OCI-LY7 (cell line): ENCODE results near the gene TMEM63B. TPM values are rescaled to one million over a fixed set of nuclear protein-coding genes. Genes with fewer than 3 reads are reported as not detected.

Experiments
- BruUV-seq: library from RNA; stranded (reverse); fragments of 400-500 nt; replicated peaks from 2 replicates; lab custom pipeline; 2021; lab: Mats Ljungman, UMichigan
- CTCF ChIA-PET: fragments of 300-600 bp; sonication (Branson Sonifier 250); formaldehyde crosslinking; loops from one replicate; lab custom pipeline; 2022; ENCODE audit warnings: antibody characterized with exemption; ENCODE audit not compliant: unreplicated experiment; lab: Charles Lee
- POLR2A ChIA-PET: fragments of 300-600 bp; sonication (Branson Sonifier 250); formaldehyde crosslinking; loops from one replicate; lab custom pipeline; 2022; ENCODE audit warnings: antibody characterized with exemption; lab: Charles Lee
- DNase-seq: peaks from one replicate; pipeline ENCODE4 v3.0.0-alpha.2; 2015; ENCODE audit warnings: low spot score
- H2AFZ ChIP-seq: fragments of 200-600 bp; sonication (generic), shearing (Covaris generic); 2 replicates; pipeline ENCODE4 v1.6.1; 2014; ENCODE audit warnings: mild to moderate bottlenecking, antibody characterized with exemption, low read length, moderate library complexity
- H3K27ac ChIP-seq: fragments of 200-600 bp; sonication (generic); 2 replicates; pipeline ENCODE4 v1.5.1; 2014; ENCODE audit warnings: mixed run types, low read depth, mild to moderate bottlenecking, moderate library complexity, low read length, inconsistent platforms; ENCODE audit not compliant: poor library complexity, severe bottlenecking
- H3K36me3 ChIP-seq: fragments of 200-600 bp; sonication (generic); 2 replicates; pipeline ENCODE4 v1.6.1; 2014; ENCODE audit warnings: mild to moderate bottlenecking, antibody characterized with exemption, low read length, moderate library complexity, mixed read lengths; ENCODE audit not compliant: insufficient read depth
- H3K4me1 ChIP-seq: fragments of 200-600 bp; sonication (generic); 2 replicates; pipeline ENCODE4 v1.5.1; 2014; ENCODE audit warnings: mild to moderate bottlenecking, low read length; ENCODE audit not compliant: insufficient read depth, poor library complexity, severe bottlenecking
- H3K4me2 ChIP-seq: fragments of 200-600 bp; sonication (generic); 2 replicates; pipeline ENCODE4 v1.6.1; 2014; ENCODE audit warnings: mild to moderate bottlenecking, low read length
- H3K4me3 ChIP-seq: fragments of 200-600 bp; sonication (generic); 2 replicates; pipeline ENCODE4 v1.5.1; 2014; ENCODE audit warnings: mild to moderate bottlenecking, low read depth, low read length; ENCODE audit not compliant: poor library complexity, severe bottlenecking
- H3K79me2 ChIP-seq: fragments of 200-600 bp; sonication (generic); 2 replicates; pipeline ENCODE4 v1.6.1; 2016; ENCODE audit warnings: low read depth, mild to moderate bottlenecking, low read length, moderate library complexity, mixed read lengths; ENCODE audit not compliant: insufficient read depth
- H3K9me2 ChIP-seq: fragments of 200-600 bp; sonication (generic); 2 replicates; pipeline ENCODE4 v1.6.1; 2016; ENCODE audit warnings: mild to moderate bottlenecking, low read length, mixed read lengths; ENCODE audit not compliant: insufficient read depth
- H3K9me3 ChIP-seq: fragments of 200-600 bp; sonication (generic); 2 replicates; pipeline ENCODE4 v1.6.1; 2014; ENCODE audit warnings: mild to moderate bottlenecking, mixed run types, low read length, mixed read lengths
- H4K20me1 ChIP-seq: fragments of 200-600 bp; sonication (generic); 2 replicates; pipeline ENCODE4 v1.6.1; 2014; ENCODE audit warnings: mild to moderate bottlenecking, antibody characterized with exemption, low read length, moderate library complexity, mixed read lengths; ENCODE audit not compliant: insufficient read depth
- EZH2phosphoT487 ChIP-seq: fragments of 200-600 bp; sonication (generic); IDR thresholded peaks from 2 replicates; pipeline ENCODE4 v1.6.1; 2018; ENCODE audit warnings: low read depth, borderline replicate concordance, mild to moderate bottlenecking, mixed run types, antibody characterized with exemption, low read length, moderate library complexity, mixed read lengths
- intact Hi-C: fragments of 100-400 bp; cut with micrococcal nuclease; formaldehyde crosslinking; loops from one replicate; pipeline ENCODE4 v1.10.0; 2022; ENCODE audit not compliant: unreplicated experiment
- total RNA-seq, 2 experiments: library from RNA; depleted of rRNA in 1 of 2; stranded (reverse); fragments of >200 nt in 1 of 2; shearing (Covaris generic) in 1 of 2; gene quantifications; 2 replicates each; pipeline ENCODE4 v1.2.3, GENCODE V29; 2014 to 2022
- TF ChIP-seq, protein P1 (sequence below): fragments of 200-600 bp; sonication (generic); conservative IDR thresholded peaks from 2 replicates; pipeline ENCODE4 v1.5.1; 2014; ENCODE audit warnings: mild to moderate bottlenecking, antibody characterized with exemption, low read length, moderate library complexity, mixed read lengths

Gene TMEM63B
- total RNA-seq, 2 experiments from 2014 or later, result 5.4 to 10.0 TPM

- POLR2A ChIA-PET, result no interaction called here
- no TSS peak for BruUV-seq
- no peaks in the 10 kb centered on the region for H3K9me2 ChIP-seq
- H2AFZ ChIP-seq, result no peak overlapping the region
- CTCF ChIA-PET, result no interaction called here
- no peaks in the 10 kb centered on the region for H3K9me3 ChIP-seq
- H3K79me2 ChIP-seq, result no peaks in the 10 kb centered on the region
- DNase-seq, result no peak
- 0 out of 2 replicates have a peak, but pooled peaks cover 5% of the 10 kb centered on the region for H4K20me1 ChIP-seq
- H3K4me3 ChIP-seq, result no peak overlapping the region
- intact Hi-C loops, result no loop called here
- peaks cover 67% of the 10 kb centered on the region for H3K36me3 ChIP-seq
- TF ChIP-seq, protein P1, sequence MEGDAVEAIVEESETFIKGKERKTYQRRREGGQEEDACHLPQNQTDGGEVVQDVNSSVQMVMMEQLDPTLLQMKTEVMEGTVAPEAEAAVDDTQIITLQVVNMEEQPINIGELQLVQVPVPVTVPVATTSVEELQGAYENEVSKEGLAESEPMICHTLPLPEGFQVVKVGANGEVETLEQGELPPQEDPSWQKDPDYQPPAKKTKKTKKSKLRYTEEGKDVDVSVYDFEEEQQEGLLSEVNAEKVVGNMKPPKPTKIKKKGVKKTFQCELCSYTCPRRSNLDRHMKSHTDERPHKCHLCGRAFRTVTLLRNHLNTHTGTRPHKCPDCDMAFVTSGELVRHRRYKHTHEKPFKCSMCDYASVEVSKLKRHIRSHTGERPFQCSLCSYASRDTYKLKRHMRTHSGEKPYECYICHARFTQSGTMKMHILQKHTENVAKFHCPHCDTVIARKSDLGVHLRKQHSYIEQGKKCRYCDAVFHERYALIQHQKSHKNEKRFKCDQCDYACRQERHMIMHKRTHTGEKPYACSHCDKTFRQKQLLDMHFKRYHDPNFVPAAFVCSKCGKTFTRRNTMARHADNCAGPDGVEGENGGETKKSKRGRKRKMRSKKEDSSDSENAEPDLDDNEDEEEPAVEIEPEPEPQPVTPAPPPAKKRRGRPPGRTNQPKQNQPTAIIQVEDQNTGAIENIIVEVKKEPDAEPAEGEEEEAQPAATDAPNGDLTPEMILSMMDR, result no peak
- no peak for TF ChIP-seq EZH2phosphoT487
- H3K4me1 ChIP-seq, result no peaks in the 10 kb centered on the region
- no peak overlapping the region for H3K27ac ChIP-seq
- H3K4me2 ChIP-seq, result no peak overlapping the region
Measured at GRCh38 chr6:44104481-44105021, 22.8 kb upstream of the TMEM63B start.

DNA sequence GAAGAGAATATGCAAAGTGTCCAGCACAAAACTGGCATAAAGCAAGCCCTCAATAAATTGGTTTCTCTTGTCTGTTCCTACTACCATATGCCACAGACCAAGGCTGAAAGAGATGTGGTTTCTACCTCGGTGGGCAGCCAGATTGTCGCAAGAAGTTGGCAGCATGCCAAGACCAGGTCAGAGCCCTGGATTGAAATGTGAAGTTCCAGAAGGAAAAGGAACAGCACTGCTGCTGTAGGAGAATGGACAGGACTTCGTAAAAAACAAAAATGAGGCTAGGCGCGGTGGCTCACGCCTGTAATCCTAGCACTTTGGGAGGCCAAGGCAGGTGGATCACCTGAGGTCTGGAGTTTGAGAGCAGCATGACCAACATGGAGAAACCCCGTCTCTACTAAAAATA is 22.2 kb upstream of the TMEM63B start:
- Histone ChIP-seq H3K9me2 (no peaks in the 10 kb centered on the region), H3K4me3 (no peak overlapping the region), H3K27ac (no peak overlapping the region), H3K36me3 (peaks cover 67% of the 10 kb centered on the region), H3K4me1 (no peaks in the 10 kb centered on the region), H4K20me1 (no peaks in the 10 kb centered on the region), H2AFZ (no peak overlapping the region), H3K4me2 (no peak overlapping the region), H3K79me2 (no peaks in the 10 kb centered on the region), H3K9me3 (no peaks in the 10 kb centered on the region)
- no peak for DNase-seq
- TF ChIP-seq EZH2phosphoT487, result no peak
- TF ChIP-seq, protein P1, result no peak
- CTCF ChIA-PET, result no interaction called here
- no TSS peak for BruUV-seq
- intact Hi-C loops, result no loop called here
- POLR2A ChIA-PET, result no interaction called here

DNA sequence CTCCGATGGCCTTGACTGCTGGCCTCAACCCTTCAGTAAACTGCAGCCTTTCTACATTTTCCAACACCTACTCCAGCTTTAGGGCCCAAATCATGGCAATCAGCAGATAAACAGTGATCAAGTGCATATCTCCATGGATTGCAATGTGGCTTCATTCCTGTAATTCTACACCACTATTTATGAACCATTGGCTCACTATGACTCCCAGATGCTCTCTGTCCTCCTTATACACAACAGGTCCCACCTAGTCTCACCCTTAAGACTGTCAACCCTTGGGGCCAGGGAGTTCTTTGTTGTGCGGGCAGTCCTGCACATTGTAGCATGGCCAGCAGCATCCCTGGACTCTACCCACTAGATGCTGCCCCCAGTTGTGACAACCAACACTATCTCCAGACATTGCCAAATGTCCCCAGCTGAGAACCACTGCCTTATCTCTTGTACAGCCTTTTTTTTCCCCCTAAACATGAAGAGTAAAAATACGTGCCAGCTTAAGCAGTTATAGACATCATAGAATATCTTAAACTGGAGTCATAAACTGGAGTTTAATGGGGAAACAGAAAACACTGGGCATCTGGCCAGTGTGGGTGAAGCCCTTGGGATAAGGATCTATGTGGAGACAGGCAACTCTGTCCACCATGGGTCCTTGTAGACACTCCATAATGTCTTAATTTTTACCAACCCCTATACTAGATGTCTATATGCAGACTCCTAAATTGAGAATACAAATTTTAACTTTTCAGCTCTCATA is 21.2 kb upstream of the TMEM63B start:
- H3K9me2 ChIP-seq, result no peaks in the 10 kb centered on the region
- H3K79me2 ChIP-seq, result no peaks in the 10 kb centered on the region
- H4K20me1 ChIP-seq, result no peaks in the 10 kb centered on the region
- ChIA-PET CTCF (no interaction called here), POLR2A (interaction anchor here (0.6 kb wide), 1 partner anchor 1316 kb away, joined by 4 read pairs; no protein-coding TSS in a partner anchor)
- H3K4me3 ChIP-seq, result no peak overlapping the region
- intact Hi-C loops, result no loop called here
- BruUV-seq, result no TSS peak
- no peaks in the 10 kb centered on the region for H3K4me1 ChIP-seq
- H3K4me2 ChIP-seq, result no peak overlapping the region
- no peak overlapping the region for H2AFZ ChIP-seq
- DNase-seq, result no peak
- H3K27ac ChIP-seq, result no peak overlapping the region
- peaks cover 71% of the 10 kb centered on the region for H3K36me3 ChIP-seq
- no peaks in the 10 kb centered on the region for H3K9me3 ChIP-seq
- no peak for TF ChIP-seq EZH2phosphoT487
